GM12801 (cell line): ENCODE results near the gene LRRC28.

Source experiments
- CTCF ChIP-seq: IDR thresholded peaks from one replicate; pipeline ENCODE4 v1.5.1; 2011; ENCODE audit warnings: control low read depth; ENCODE audit not compliant: insufficient read length; ENCODE audit errors: extremely low read depth

The LRRC28 gene

DNA sequence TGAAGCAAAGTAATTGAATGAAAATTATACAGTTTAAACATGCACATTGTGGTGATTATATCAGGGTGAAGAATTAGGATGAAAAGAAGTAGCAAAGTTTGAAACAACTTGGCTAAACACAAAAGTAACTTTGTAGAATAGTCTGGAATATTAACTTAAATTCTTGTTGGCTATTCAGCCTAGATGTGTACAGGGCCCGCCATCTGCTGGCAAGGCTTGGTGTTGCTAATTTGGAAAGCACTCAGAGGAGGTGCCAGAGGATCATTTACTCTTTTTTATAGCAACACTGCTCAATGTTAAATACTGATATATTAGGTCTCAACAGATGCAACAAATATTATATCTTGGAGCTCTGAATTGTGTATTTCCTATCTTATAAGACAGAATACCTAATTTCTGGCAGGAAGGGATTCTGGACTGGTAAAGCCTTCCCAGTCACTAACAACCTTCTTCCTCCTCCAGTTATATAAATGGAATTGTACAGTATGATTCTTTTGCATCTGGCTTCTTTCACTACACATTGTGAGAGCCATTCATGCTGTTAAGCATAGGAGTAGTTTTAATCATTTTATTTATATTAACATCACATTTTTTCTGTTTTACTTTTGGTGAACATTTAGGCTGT is 38.0 kb upstream of the LRRC28 start:
- TF ChIP-seq CTCF, result no peak

DNA sequence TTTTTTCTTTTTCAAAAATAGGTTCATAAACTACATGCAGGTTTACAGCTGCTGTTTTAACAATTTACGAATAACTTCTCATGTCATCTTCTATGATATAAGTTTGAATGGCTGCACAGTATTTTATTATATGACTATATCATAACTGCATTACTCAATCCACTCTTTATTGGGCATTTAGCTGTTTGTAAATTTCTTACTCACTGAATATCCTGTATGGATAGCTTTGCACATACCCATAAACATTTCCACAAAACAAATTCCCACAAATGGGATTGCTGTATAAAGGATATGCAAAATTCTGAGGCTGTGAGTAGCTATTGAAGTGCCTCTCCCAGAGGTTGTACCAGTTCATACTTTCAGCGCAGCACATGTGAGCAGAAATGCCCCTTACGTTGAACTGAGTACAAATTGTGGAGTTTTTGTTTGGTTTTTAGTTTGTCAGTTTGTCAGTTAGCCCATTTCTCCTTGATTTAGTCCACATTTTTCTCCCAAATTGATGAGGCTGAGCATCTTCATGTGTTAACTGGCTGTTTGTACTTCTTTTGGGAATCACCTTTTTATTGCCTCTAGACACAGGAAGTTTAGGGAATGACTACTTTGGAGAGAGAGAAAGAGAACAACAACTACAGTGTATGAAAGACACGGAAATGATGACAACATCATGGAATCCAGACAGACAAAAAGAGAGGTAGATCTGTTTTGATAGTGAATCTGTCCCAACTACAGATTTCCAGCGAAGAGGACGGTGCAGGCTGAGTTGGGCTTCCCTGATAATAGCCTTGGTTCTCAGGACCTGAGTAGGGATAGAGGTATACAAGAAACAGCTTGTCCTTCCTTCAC is 26.7 kb upstream of the LRRC28 start:
- TF ChIP-seq CTCF, result no peak

DNA sequence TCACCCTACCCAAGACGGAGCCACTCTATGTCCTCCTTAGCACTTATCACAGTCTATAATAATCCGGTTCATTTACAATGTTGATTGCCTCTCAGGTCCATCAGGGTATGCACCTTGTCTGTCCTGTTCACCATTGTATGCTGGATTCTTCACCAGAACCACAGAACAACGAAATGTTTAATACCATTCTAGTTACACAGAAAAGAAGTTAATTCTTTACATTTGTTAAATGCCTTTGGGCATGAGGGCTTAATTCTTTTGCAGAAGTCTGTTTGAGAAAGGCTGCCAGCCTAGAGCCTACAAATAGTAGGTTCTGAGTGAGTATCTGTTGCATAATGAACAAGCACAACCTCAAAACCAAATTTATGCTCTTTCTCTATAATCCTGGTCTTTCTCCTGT is 24.5 kb upstream of the LRRC28 start:
- TF ChIP-seq CTCF, result no peak

- TF ChIP-seq CTCF, result no peak
These were observed 23.0 kb upstream of the LRRC28 start for GRCh38 chr15:99228120-99228770.

GRCh38 chr15:99230867-99231266 is 20.4 kb upstream of the LRRC28 start:
- TF ChIP-seq CTCF, result no peak

DNA sequence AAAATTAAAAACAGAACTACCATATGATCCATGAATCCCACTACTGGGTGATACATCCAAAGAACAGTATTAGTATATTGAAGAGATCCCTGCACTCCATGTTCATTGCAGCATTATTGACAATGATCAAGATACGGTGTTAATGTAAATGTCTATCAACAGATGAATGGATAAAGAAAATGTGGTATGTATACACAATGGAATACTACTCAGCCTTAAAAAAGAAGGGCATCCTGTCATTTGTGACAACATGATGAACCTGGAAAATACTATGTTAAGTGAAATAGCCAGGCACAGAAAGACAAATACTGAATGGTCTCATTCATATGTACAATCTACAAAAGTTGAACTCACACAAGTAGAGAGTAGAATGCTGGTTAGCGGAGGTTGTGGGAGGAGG is 18.5 kb upstream of the LRRC28 start:
- no peak for TF ChIP-seq CTCF

- no peak for TF ChIP-seq CTCF
These were observed 12.4 kb upstream of the LRRC28 start for GRCh38 chr15:99238849-99239248.
